PFSK-1 (cell line): ENCODE measurements around the gene ARHGAP8.

Source experiments
- POLR2AphosphoS5 ChIP-seq: IDR thresholded peaks from 2 replicates; pipeline ENCODE4 v1.6.1; 2012; ENCODE audit warnings: low read depth, mild to moderate bottlenecking, control low read depth, low read length, moderate library complexity
- SIN3A ChIP-seq: IDR thresholded peaks from 2 replicates; pipeline ENCODE4 v1.6.1; 2012; ENCODE audit warnings: mild to moderate bottlenecking, low read length, moderate library complexity, borderline replicate concordance; ENCODE audit not compliant: insufficient read depth
- TF ChIP-seq, protein P1 (sequence below), 2 experiments: IDR thresholded peaks; 2 replicates each; pipeline versions ENCODE4 v1.6.1 to v1.8.0; 2011 to 2012; ENCODE audit warnings: low read depth in 2 of 2, low read length in 2 of 2, control low read depth in 1 of 2, inconsistent platforms in 1 of 2, mild to moderate bottlenecking in 1 of 2, moderate library complexity in 1 of 2; ENCODE audit not compliant: insufficient read depth in 1 of 2

DNA sequence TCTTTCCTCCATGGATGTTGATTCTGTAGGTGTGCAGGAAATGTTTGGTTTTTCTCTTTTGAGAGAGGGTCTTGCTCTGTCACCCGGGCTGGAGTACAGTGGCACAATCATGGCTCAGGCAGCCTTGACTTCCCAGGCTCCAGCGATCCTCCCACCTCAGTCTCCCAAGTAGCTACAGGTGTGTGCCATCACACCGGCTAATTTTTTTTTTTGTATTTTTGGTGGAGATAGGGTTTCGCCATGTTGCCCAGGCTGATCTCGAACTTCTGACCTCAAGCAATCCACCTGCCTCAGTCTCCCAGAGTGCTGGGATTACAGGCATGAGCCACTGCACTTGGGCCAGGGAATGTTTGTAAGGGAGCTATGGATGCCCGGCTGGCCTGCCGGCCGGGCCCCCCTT is 45.9 kb upstream of the ARHGAP8 start:
- TF ChIP-seq, protein P1, sequence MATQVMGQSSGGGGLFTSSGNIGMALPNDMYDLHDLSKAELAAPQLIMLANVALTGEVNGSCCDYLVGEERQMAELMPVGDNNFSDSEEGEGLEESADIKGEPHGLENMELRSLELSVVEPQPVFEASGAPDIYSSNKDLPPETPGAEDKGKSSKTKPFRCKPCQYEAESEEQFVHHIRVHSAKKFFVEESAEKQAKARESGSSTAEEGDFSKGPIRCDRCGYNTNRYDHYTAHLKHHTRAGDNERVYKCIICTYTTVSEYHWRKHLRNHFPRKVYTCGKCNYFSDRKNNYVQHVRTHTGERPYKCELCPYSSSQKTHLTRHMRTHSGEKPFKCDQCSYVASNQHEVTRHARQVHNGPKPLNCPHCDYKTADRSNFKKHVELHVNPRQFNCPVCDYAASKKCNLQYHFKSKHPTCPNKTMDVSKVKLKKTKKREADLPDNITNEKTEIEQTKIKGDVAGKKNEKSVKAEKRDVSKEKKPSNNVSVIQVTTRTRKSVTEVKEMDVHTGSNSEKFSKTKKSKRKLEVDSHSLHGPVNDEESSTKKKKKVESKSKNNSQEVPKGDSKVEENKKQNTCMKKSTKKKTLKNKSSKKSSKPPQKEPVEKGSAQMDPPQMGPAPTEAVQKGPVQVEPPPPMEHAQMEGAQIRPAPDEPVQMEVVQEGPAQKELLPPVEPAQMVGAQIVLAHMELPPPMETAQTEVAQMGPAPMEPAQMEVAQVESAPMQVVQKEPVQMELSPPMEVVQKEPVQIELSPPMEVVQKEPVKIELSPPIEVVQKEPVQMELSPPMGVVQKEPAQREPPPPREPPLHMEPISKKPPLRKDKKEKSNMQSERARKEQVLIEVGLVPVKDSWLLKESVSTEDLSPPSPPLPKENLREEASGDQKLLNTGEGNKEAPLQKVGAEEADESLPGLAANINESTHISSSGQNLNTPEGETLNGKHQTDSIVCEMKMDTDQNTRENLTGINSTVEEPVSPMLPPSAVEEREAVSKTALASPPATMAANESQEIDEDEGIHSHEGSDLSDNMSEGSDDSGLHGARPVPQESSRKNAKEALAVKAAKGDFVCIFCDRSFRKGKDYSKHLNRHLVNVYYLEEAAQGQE (IDR thresholded peaks at IDR 0.05; ENCODE audit: insufficient read depth in 1 of 2, low read depth in 2 of 2, low read length in 2 of 2) = no peak
- no peak for TF ChIP-seq POLR2AphosphoS5
- no peak for TF ChIP-seq SIN3A
